ENCODE results near the gene RAP1GAP.
"Not testable (repeated sequence)": the region's sequence is repeated elsewhere in the genome, so short reads cannot be mapped to it uniquely, and the experiment has no call there.

Gene RAP1GAP

DNA sequence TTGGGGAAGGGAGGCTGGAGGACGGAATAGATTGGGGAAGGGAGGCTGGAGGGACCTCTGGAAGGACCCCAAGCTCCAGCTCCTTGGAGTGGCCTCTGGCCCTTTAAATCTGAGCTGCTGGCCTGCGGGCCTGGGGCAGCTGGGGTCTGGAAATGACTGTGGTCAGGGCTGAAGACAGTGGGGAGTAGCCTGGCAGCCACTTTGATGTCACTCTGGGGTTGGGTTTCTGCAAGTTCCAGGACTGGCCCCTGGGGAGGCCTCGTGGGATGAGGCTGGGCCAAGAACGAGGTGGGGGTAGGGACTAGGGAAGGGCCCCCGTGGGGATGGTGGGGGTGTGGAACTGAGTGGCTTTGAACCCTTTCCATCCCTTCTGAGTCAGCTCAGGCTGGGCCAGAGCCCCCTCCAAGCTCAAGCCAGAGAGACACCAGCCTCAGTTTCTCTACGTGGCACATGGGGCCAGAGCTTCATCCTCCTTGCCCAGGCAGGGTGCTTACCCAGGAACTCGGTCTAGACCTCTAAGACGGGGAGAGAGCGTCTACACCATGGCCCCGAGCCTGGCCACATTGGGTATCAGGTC, 100.3 kb downstream of the RAP1GAP start:
- DNase-seq (ENCODE audit: low spot score), result no peak

DNA sequence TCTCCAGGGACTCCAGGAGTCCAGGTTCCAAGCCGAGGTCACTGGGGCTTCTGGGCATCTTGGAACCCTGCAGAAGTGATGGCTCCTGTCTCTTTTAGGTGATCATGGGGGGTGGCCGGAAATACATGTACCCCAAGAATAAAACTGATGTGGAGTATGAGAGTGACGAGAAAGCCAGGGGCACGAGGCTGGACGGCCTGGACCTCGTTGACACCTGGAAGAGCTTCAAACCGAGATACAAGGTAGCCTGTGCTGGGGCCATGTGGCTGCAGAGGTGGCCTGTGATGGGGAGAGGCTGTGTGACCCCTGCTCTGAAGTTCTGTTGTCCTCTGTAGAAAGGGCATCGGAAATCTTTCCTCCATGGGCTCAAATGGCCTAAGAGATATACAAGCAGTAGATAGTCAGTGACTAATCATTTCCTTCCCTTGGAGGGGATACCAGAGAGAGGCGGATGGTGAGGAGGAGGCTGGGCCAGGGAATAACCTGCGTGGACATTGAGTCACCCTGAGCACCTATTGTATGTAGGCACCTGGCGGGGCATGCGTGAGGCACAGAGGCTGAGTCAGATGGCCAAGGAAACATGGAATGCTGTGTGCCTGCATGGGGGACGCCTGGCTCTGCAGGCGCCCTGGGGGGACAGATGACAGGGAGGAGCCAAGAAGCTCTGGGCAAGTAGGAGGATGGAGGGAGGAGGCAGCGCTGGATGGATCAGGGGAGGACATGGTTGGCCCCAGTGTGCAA, 101.0 kb downstream of the RAP1GAP start:
- DNase-seq (ENCODE audit: low spot score), result no peak

- no peak for DNase-seq (ENCODE audit: low spot score)
Observed at GRCh38 chr1:21567241-21568005, 101.7 kb downstream of the RAP1GAP start.

DNA sequence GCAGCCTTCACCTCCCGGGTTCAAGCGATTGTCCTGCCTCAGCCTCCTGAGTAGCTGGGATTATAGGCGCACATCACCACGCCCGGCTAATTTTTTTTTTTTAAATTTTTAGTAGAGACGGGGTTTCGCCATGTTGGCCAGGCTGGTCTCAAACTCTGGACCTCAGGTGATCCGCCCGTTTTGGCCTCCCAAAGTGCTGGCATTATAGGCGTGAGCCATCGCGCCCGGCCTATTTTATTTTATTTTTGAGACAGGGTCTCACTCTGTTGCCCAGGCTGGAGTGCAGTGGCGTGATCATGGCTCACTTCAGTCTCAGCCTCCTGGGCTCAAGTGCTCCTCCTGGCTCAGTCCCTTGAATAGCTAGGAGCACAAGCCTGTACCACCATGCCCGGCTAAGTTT, 102.8 kb downstream of the RAP1GAP start:
- not testable (repeated sequence) for DNase-seq (ENCODE audit: low spot score)

DNA sequence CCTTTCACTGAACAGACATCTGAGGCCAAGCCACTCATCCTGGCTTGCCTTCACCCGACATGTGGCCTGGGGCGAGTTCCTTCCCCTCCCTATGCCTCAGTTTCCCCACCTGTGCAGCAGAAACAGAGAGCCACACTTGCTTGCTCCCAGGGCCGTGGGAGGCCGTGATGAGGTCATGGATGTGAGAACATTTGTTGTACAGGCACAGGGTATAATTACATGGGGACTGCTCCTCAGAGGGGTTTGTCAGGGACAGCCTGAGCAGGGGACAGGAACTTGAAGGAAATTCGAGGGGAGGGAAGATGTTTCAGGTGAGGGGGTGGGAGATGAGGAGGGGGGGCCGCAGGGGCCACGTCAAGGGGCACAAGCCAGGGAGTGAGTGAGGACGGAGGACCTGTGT, 103.9 kb downstream of the RAP1GAP start:
- no peak for DNase-seq (ENCODE audit: low spot score)

DNA sequence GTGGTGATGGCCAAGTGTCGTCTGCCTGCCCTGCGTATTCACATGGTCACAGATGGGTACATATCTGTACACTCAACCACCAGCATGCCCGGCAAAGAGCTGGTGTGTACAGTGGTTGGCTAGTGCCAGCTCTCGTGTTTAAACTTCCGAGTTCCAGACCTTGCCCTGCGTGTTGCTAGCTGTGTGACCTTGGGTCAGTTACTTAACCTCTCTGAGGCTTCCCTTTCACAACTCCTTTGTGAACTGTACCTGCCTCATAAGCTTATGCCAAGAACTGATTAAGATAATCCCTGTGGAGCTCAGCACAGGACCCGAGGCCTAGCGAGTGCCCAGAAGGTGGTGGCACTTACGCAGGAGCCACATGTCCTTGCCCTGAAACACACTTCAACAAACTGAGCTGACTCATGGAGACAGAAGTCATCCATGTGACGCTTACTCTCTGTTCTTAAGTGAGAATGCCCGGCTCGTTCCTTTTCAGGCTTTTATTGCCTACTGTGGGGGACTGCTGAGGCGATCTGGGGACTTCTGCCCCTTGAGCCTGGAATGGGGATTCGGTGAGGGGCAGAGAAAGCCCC, 104.5 kb downstream of the RAP1GAP start:
- DNase-seq (ENCODE audit: low spot score), result no peak

DNA sequence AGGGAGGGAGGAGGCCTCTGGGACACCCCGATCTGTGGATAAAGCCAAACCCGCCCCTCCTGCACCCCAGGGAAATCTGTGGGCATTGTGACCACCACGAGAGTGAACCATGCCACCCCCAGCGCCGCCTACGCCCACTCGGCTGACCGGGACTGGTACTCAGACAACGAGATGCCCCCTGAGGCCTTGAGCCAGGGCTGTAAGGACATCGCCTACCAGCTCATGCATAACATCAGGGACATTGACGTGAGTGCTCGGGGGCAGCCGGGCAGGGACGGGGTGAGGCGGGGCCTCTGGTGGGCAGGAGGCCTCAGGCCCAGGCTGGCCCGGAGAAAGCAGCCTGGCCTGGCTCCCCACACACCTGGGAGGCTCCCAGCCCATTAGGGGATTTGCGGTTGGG, 105.2 kb downstream of the RAP1GAP start:
- DNase-seq (ENCODE audit: low spot score), result no peak

GRCh38 chr1:21562896-21563295, 106.3 kb downstream of the RAP1GAP start:
- no peak for DNase-seq (ENCODE audit: low spot score)

DNA sequence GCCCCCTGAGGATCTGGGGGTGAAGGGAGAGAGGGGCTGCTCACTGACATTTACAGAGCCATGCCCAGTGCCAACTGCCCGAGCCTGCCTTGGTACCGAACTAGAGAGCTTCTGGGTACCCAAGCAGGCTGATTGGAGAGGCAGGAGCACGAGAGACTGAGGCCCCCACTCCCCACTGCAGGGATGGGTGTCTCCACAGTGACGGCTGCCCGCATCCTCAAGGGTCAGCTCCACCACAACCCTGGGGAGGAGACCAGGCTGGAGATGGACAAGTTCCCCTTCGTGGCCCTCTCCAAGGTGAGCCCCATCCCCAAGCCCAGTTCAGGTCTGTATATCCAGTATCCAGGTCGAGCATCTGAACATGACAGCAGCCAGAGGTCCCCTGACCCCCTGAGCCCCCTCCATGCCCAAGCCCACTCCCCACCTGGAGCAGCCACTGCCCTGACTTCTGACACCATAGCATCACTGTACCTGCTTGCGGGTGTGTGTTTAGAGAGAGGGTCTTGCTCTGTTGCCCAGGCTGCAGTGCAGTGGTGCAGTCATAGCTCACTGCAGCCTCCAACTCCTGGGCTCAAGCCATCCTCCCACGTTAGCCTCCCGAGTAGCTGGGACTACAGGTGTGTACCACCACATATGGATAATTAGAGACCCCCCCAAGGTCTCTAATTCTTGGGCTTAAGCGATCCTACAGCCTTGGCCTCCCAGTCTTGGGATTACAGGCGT, 108.1 kb downstream of the RAP1GAP start:
- DNase-seq (ENCODE audit: low spot score), result no peak

DNA sequence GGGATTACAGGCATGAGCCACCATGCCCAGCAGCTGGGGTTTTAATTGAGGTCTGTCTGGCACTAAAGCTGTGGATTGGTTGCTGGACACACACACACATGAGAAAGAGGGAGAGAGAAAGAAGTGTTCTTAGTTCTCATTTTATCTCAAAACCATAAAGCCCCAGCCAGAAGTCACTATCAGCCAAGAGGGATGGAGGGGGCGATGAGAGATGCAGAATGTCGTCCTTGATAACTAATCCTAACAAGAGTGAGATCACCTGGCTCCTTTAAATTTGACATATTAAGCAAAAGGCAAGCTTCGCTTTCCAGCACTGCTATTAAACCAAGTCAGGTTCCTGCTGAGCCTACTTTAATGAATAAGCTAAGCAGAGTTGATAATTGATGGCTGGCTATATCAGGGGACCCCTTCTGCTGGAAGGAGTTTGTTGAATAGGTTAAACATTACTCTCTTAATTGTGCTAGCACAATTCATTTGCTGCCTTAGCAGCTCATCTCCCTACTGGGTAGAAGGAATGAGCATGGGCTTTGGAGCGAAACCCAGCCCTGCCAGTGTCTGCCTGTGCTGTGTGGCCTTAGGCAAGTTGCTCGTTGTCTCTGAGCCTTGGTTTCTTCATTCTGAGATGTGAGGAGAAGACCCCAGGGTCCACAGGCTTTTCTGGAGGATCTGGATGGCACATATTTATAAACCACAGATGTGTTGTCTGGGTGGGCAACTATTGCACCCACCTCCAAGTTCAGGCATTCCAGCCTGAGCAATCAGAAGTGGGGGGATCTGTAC, 109.2 kb downstream of the RAP1GAP start:
- DNase-seq (ENCODE audit: low spot score), result no peak

DNA sequence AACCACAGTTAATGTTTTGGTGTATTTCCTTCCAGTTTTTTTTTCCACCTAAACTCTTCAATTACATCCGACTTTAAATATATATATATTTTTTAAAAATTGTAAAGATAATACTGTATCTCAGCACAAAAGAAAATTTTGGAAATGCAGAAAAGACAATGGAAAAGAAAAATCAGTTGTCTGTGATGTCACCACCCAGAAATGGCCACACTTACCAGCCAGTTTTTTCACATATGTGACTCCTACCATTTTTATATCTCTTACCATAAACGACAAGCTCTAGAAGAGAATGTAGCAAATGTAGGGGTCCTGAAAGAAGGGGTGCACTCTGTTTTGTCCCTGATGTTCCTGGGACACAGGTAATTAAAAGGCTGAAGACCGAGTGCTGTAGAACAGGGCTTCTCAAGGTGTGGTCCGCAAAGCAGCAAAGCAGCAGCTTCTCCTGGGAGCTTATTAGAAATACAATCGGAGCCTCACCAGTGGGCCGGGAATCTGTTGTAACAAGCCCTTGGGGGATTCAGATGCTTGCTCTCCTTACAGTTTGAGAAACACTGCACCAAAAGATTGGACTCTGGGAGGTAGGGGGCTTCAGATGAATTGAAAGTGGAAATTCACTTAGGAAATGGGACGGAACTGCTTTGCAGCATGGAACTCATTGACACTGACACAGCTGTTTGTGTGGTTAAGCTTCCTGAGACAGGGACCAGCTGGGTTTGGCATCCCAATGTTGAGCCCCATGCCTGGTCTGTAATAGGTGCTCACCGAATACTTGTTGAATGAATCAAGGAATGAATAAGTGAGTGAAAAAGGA, 115.8 kb downstream of the RAP1GAP start:
- DNase-seq (ENCODE audit: low spot score), result peak; percentile 78

DNA sequence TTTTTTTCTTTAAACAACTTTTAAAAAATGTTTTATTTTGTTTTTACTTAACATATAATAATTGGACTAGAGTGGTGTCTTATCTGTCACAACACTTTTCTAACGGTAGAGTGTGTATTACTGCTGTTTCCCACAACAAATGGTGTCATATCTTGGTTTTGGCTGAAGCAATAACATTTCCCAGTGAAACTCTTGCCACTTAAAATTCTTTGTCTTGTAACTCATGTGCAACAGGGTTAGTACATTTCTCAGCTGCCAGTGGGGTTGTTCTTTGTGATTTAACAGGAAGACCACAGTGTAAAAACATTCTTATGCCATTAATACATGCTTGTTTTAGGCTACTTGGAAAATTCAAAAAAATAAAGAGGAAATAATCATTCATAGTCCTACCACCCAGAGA, 116.4 kb downstream of the RAP1GAP start:
- DNase-seq (ENCODE audit: low spot score), result peak; percentile 81

DNA sequence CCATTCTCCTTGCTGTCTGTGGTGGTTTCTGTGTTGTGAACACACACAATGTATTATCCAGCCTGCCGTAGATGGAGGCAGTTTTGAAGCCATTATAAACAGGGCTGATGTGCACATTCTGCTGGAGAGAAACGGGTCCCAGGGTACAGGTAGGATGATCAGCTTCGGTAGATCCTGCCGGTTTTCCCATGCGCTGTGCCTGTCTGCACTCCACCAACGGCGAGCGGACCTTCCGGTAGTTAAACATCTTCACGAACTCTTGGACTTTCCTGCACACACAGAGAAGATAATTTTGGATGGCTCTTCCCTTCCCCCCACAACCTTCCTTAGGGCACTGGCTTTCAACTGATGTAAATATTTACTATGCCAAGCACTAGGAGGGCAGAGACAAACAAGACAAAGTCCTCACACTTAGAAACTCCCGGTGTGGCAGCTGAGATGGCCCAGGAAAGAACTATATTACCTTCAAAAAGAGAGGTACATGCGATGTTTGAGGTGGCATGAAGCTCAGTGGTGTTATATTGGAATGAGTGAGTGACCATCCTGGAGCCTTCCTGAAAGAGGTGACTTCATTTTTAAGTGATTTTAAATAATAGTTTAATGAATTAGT, 118.2 kb downstream of the RAP1GAP start:
- no peak for DNase-seq (ENCODE audit: low spot score)

GRCh38 chr1:21550097-21550496, 119.1 kb downstream of the RAP1GAP start:
- DNase-seq (ENCODE audit: low spot score), result no peak

DNA sequence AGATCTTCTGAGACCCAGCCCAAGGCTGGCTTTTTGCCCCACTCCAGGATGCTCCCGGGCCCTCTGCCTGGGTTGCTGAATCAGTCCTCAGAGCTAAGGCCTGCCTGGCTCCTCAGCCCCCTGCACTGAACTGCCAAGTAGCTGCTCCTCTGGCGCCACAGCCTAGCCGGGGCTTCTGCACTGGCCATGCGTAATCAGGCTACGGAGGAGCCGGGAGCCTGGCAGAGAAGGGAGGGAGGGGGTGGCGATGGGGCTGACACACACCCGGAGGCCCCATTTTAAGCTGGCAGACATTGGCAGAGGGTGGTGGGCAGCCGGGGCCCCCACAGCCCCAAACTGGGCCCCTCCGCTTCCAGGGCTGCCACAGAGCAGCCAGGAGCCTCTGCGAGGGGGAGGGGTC, 121.3 kb downstream of the RAP1GAP start:
- no peak for DNase-seq (ENCODE audit: low spot score)
